Peyer's patch (tissue), 4 donors: ENCODE data around the gene SLMAP.

Source experiments
- CTCF ChIP-seq, 6 experiments: fragments of 450-650 bp in 4 of 6; fragments of 200-600 bp in 2 of 6; sonication (generic) in 1 of 6; IDR thresholded peaks; one replicate each; pipeline ENCODE4 v1.5.1; 2017 to 2019; ENCODE audit warnings: antibody characterized with exemption in 6 of 6, mild to moderate bottlenecking in 3 of 6, moderate library complexity in 1 of 6
- POLR2A ChIP-seq, 2 donors: fragments of 450-650 bp; IDR thresholded peaks; one replicate each; pipeline ENCODE4 v1.5.1; 2017; ENCODE audit warnings: antibody characterized with exemption in 2 of 2, mild to moderate bottlenecking in 2 of 2, moderate library complexity in 2 of 2

GRCh38 chr3:57923101-57923500, 167.0 kb downstream of the SLMAP start:
- TF ChIP-seq CTCF (IDR thresholded peaks at IDR 0.05) (no peak), POLR2A (IDR thresholded peaks at IDR 0.05) (no peak)
